Glutamatergic neuron (in vitro differentiated cells): ENCODE results near the gene GLIPR2. TPM values are rescaled to one million over a fixed set of nuclear protein-coding genes. Genes with fewer than 3 reads are reported as not detected.
A peak's percentile ranks its signal among the peaks of the same experiment; 100 is the strongest.
"Not testable (repeated sequence)": the region's sequence is repeated elsewhere in the genome, so short reads cannot be mapped to it uniquely, and the experiment has no call there.

Experiments used
- DNase-seq: peaks from one replicate; pipeline ENCODE4 v3.0.0; 2022
- H3K27ac Mint-ChIP-seq: one replicate; pipeline ENCODE4 v1.8.0; 2020; ENCODE audit warnings: mild to moderate bottlenecking, mixed read lengths, inconsistent platforms; ENCODE audit not compliant: unreplicated experiment
- H3K27me3 Mint-ChIP-seq: one replicate; pipeline ENCODE4 v1.8.0; 2020; ENCODE audit warnings: mild to moderate bottlenecking, moderate library complexity, mixed read lengths, inconsistent platforms; ENCODE audit not compliant: unreplicated experiment
- H3K36me3 Mint-ChIP-seq: one replicate; pipeline ENCODE4 v1.8.0; 2020; ENCODE audit warnings: mild to moderate bottlenecking, mixed read lengths, inconsistent platforms; ENCODE audit not compliant: unreplicated experiment
- H3K4me1 Mint-ChIP-seq: one replicate; pipeline ENCODE4 v1.8.0; 2020; ENCODE audit warnings: mild to moderate bottlenecking, low read depth, mixed read lengths, inconsistent platforms; ENCODE audit not compliant: unreplicated experiment
- H3K4me3 Mint-ChIP-seq: one replicate; pipeline ENCODE4 v1.8.0; 2020; ENCODE audit warnings: mild to moderate bottlenecking, mixed read lengths, inconsistent platforms; ENCODE audit not compliant: unreplicated experiment
- H3K9me3 Mint-ChIP-seq: one replicate; pipeline ENCODE4 v1.8.0; 2020; ENCODE audit warnings: mild to moderate bottlenecking, moderate library complexity, mixed read lengths, inconsistent platforms; ENCODE audit not compliant: unreplicated experiment
- total RNA-seq: library from RNA; stranded (reverse); fragmentation: NEBNext Ultra II Directional; extraction: Animal tissue kit (Norgen Biotek cat#: 25700); gene quantifications from one replicate; pipeline ENCODE4 v1.2.1, GENCODE V29; 2021; ENCODE audit not compliant: unreplicated experiment
- TF ChIP-seq, protein P1 (sequence below): fragments of 200-600 bp; sonication (generic); IDR thresholded peaks from one replicate; pipeline ENCODE4 v1.5.0; 2021; ENCODE audit not compliant: partially characterized antibody, unreplicated experiment

The GLIPR2 gene
- total RNA-seq, 1 donor from 2014 or later = 84.4 TPM

DNA sequence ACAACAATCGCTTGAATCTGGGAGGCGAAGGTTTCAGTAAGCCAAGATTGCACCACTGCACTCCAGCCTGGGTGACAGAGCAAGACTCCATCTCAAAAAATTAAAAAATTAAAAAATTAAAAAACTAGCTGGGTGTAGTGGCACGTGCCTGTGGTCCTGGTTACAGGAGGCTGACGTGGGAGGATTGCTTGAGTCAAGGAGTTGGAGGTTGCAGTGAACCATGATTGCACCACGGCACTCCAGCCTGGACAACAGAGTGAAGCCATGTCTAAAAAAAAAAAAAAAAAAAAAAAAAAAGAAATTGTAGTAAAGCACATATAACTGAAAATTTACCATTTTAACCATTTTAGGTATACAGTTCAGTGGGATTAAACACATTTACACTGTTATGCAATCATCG, 19.6 kb downstream of the GLIPR2 start:
- TF ChIP-seq, protein P1, sequence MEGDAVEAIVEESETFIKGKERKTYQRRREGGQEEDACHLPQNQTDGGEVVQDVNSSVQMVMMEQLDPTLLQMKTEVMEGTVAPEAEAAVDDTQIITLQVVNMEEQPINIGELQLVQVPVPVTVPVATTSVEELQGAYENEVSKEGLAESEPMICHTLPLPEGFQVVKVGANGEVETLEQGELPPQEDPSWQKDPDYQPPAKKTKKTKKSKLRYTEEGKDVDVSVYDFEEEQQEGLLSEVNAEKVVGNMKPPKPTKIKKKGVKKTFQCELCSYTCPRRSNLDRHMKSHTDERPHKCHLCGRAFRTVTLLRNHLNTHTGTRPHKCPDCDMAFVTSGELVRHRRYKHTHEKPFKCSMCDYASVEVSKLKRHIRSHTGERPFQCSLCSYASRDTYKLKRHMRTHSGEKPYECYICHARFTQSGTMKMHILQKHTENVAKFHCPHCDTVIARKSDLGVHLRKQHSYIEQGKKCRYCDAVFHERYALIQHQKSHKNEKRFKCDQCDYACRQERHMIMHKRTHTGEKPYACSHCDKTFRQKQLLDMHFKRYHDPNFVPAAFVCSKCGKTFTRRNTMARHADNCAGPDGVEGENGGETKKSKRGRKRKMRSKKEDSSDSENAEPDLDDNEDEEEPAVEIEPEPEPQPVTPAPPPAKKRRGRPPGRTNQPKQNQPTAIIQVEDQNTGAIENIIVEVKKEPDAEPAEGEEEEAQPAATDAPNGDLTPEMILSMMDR = no peak
- Mint-ChIP-seq H3K27ac (no peak overlapping the region), H3K4me3 (no peak overlapping the region), H3K9me3 (peaks cover 3% of the 10 kb centered on the region), H3K36me3 (peaks cover 23% of the 10 kb centered on the region), H3K4me1 (peaks cover 2% of the 10 kb centered on the region), H3K27me3 (peaks cover 2% of the 10 kb centered on the region)
- DNase-seq = no peak

DNA sequence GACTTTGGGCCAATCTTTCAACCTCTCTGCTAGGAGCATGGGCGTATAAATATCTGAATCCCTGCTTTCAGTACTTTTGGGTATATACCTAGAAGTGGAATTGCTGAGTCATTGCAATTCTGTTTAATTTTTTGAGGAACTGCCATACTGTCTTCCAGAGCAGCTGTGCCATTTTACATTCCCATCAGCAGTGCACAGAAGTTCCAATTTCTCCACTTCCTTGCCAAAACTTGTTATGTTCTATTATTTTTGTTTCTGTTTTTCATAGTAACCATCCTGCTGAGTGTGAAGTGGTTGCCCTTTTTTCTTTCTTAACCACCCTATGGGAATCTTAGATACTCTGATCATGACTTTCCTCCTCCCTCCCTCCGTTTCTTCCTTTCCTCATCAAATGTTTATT, 21.6 kb downstream of the GLIPR2 start:
- peaks cover 23% of the 10 kb centered on the region for H3K36me3 Mint-ChIP-seq
- TF ChIP-seq, protein P1 = no peak
- peaks cover 8% of the 10 kb centered on the region for H3K9me3 Mint-ChIP-seq
- H3K27me3 Mint-ChIP-seq = peaks cover 7% of the 10 kb centered on the region
- no peak for DNase-seq
- H3K4me1 Mint-ChIP-seq = peaks cover 13% of the 10 kb centered on the region
- H3K4me3 Mint-ChIP-seq = no peak overlapping the region
- no peak overlapping the region for H3K27ac Mint-ChIP-seq

DNA sequence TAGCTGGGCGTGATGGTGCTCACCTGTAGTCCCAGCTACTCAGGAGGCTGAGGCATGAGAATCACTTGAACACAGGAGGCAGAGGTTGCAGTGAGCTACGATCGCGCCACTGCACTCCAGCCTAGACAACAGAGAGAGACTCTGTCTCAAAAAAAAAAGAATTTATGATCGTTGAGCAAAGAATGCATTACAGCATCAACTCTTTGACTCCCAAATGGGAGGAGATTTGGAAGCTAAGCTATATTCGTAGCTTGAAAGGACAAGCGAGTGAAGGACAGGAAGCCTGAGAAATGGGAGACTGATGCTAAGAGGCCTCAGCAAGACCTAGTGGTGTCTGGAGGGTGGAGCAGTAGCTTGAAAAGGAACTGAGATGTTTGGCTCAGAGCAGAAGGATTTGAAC, 22.4 kb downstream of the GLIPR2 start:
- Mint-ChIP-seq H3K4me1 (peaks cover 13% of the 10 kb centered on the region), H3K27me3 (peaks cover 11% of the 10 kb centered on the region), H3K36me3 (peaks cover 23% of the 10 kb centered on the region), H3K9me3 (peaks cover 8% of the 10 kb centered on the region), H3K4me3 (no peak overlapping the region), H3K27ac (no peak overlapping the region)
- no peak for DNase-seq
- TF ChIP-seq, protein P1 = no peak

DNA sequence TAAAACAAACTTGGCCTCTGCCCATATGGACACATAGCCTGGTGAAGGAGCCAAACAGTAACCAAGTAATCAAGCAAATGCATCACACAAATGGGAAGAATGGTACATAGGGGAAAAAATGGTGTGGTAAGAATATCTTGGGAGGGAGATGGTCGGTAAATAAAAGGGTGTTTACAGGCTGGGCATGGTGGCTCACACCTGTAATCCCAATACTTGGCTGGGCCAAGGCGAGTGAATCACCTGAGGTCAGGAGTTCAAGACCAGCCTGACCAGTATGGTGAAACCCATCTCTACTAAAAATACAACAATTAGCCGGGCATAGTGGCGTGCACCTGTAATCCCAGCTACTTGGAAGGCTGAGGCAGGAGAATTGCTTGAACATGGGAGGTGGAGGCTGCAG, 23.0 kb downstream of the GLIPR2 start:
- H3K36me3 Mint-ChIP-seq = peaks cover 23% of the 10 kb centered on the region
- peaks cover 13% of the 10 kb centered on the region for H3K4me1 Mint-ChIP-seq
- not testable (repeated sequence) for DNase-seq, H3K27ac Mint-ChIP-seq, H3K4me3 Mint-ChIP-seq, H3K9me3 Mint-ChIP-seq
- peaks cover 12% of the 10 kb centered on the region for H3K27me3 Mint-ChIP-seq

DNA sequence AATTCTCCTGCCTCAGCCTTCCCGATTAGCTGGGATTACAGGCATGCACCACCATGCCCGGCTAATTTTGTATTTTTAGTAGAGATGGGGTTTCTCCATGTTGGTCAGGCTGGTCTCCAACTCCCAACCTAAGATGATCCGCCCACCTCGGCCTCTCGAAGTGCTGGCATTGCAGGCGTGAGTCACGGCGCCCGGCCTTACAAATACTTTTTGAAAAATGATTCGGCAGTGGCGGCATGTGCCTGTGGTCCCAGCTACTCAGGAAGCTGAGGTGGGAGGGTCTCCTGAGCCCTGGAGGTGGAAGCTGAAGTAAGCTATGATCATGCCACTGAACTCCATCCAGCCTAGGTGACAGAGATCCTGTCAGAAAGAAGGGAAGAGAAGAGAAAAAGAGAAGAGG, 23.6 kb downstream of the GLIPR2 start:
- H3K9me3 Mint-ChIP-seq, DNase-seq: not testable (repeated sequence)
- peaks cover 12% of the 10 kb centered on the region for H3K27me3 Mint-ChIP-seq
- peak overlapping the region; percentile 55 for H3K27ac Mint-ChIP-seq
- peaks cover 15% of the 10 kb centered on the region for H3K4me1 Mint-ChIP-seq
- peak overlapping the region; percentile 26 for H3K4me3 Mint-ChIP-seq
- peaks cover 23% of the 10 kb centered on the region for H3K36me3 Mint-ChIP-seq

DNA sequence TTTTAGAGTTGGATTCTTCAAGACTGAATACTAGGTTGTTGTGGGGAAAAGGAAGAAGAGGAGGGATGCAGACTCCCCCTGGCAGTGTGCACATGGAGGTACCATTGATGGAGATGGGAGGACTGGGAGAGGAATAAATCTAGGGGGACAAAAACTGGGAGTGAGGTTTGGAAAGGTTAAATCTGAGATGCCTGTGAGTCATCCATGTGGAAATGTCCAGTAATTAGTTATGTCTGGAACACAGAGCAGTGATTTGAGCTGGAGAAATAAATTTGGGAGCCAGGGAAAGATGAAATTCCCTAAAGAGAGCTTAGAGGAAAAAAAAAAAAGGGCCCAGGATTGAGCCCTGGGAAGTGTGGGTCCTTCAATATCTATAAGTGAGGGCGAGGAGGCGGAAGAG, 24.7 kb downstream of the GLIPR2 start:
- Mint-ChIP-seq H3K27me3 (peaks cover 12% of the 10 kb centered on the region), H3K36me3 (peaks cover 23% of the 10 kb centered on the region), H3K4me3 (peak overlapping the region; percentile 37), H3K4me1 (peaks cover 15% of the 10 kb centered on the region), H3K27ac (peak overlapping the region; percentile 5), H3K9me3 (peaks cover 12% of the 10 kb centered on the region)
- TF ChIP-seq, protein P1 = no peak
- no peak for DNase-seq
